Chondrocyte (in vitro differentiated cells): ENCODE results near the gene QSOX1. TPM values are rescaled to one million over a fixed set of nuclear protein-coding genes. Genes with fewer than 3 reads are reported as not detected.
A peak's percentile ranks its signal among the peaks of the same experiment; 100 is the strongest.

Experiments used
- DNase-seq: peaks from one replicate; pipeline ENCODE4 v3.0.0; 2021; ENCODE audit warnings: mixed read lengths, low spot score
- H3K27ac Mint-ChIP-seq: one replicate; pipeline ENCODE4 v1.8.0; 2021; ENCODE audit warnings: mild to moderate bottlenecking, moderate library complexity, mixed read lengths; ENCODE audit not compliant: unreplicated experiment
- H3K27me3 Mint-ChIP-seq: 2 replicates; pipeline ENCODE4 v1.8.0; 2021; ENCODE audit warnings: low read depth, mixed read lengths
- H3K36me3 Mint-ChIP-seq: 2 replicates; pipeline ENCODE4 v1.8.0; 2021; ENCODE audit warnings: low read depth, mixed read lengths
- H3K4me1 Mint-ChIP-seq: 2 replicates; pipeline ENCODE4 v1.8.0; 2021; ENCODE audit warnings: low read depth, mild to moderate bottlenecking, mixed read lengths
- H3K4me3 Mint-ChIP-seq: one replicate; pipeline ENCODE4 v1.8.0; 2021; ENCODE audit warnings: mild to moderate bottlenecking, moderate library complexity, mixed read lengths; ENCODE audit not compliant: unreplicated experiment
- H3K9me3 Mint-ChIP-seq: 2 replicates; pipeline ENCODE4 v1.8.0; 2021; ENCODE audit warnings: low read depth, mixed read lengths
- total RNA-seq: library from RNA; stranded (reverse); gene quantifications from 3 replicates; pipeline ENCODE4 v1.2.1, GENCODE V29; 2021
- TF ChIP-seq, protein P1 (sequence below): fragments of 200-600 bp; sonication (generic); IDR thresholded peaks from 2 replicates; pipeline ENCODE4 v1.5.0; 2021; ENCODE audit warnings: antibody characterized with exemption, mild to moderate bottlenecking, moderate library complexity

Gene QSOX1
- total RNA-seq, 1 donor from 2014 or later, result 232 TPM

DNA sequence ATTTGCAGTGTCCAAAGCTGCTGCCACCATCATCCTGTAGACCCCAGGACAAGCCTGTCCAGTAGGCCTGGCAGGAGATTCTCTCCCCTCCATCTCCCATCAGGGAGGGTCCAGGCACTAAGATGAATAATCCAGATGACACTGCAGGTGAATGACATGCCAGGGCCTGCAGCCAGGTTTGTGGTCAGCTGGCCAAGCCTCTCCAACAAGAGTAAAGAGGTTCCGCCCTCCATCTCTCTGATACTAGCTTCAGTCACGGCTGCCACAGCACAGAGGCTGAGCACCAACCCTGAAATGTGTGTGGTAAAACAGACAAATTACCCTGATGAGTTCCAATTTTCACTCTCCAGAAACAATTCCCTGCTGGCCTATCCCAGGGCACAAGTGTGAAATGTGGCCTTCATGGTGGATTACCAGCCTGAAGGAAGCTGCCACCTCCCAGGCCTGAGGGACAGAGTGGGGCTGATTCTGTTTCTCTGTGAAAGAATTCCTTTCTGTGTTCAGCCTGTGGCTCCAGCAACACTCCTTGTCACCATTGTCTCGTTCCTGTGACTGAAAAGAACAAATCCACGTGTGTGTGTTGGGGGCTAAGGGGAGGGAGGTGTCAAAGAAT lies 55.4 kb downstream of the QSOX1 start:
- Mint-ChIP-seq H3K9me3 (no peaks in the 10 kb centered on the region), H3K4me1 (no peaks in the 10 kb centered on the region), H3K27ac (no peak overlapping the region), H3K4me3 (no peak overlapping the region), H3K27me3 (no peaks in the 10 kb centered on the region), H3K36me3 (no peaks in the 10 kb centered on the region)
- peak; percentile 18 for DNase-seq
- TF ChIP-seq, protein P1, sequence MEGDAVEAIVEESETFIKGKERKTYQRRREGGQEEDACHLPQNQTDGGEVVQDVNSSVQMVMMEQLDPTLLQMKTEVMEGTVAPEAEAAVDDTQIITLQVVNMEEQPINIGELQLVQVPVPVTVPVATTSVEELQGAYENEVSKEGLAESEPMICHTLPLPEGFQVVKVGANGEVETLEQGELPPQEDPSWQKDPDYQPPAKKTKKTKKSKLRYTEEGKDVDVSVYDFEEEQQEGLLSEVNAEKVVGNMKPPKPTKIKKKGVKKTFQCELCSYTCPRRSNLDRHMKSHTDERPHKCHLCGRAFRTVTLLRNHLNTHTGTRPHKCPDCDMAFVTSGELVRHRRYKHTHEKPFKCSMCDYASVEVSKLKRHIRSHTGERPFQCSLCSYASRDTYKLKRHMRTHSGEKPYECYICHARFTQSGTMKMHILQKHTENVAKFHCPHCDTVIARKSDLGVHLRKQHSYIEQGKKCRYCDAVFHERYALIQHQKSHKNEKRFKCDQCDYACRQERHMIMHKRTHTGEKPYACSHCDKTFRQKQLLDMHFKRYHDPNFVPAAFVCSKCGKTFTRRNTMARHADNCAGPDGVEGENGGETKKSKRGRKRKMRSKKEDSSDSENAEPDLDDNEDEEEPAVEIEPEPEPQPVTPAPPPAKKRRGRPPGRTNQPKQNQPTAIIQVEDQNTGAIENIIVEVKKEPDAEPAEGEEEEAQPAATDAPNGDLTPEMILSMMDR, result no peak

DNA sequence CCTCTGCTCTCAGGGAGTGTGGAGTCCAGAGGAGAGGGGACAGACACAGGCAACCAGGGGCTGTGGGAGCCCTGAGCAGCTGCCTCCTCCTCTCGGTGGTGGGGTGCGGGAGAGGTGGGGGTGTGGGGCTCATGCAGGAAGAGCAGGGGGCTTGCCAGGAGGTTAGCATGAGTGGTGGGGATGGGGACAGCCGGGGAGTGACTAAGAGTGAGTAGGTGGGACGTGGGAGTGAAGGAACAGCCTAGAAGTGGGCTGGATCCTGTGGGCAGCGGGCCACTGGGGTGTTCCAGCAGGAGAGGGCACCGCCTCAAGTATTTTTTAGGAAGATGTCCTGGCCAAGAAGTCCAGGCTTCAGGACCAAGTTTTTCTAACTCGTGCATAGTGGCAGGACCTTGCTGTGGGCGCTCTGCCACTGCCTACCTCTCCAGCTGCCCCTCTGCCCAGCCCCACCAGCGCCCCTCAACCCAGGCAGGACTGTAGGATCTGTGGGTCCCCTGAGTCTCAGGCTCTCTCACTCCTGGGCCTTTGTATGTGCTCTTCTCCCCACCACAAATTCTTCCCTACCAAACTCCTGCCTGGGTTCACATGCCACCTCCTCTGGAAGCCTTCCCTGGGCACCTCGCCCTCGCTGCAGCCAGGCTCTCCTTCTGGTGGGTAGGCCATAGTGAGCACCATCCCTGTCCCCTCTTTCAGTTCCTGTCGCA lies 56.6 kb downstream of the QSOX1 start:
- peak; percentile 57 for DNase-seq

DNA sequence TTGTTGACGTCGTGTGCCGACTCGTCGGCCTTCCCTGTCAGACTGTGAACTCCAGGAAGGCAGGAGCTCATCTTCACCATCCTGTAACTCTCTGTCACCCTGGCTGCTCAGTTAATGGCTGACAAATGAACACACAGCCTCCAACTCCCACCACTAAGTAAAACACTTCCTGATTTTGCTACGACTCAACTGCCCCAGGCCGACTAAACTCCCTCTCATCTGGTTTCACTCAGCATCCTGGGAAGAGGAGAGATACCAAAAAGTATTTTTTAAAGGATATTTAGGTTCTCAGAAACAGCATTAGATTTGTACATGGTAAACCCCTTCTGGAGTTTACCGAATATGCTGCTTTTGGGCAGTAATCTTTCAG lies 57.2 kb downstream of the QSOX1 start:
- Mint-ChIP-seq H3K27ac (no peak overlapping the region), H3K9me3 (no peaks in the 10 kb centered on the region), H3K4me1 (no peaks in the 10 kb centered on the region), H3K36me3 (no peaks in the 10 kb centered on the region), H3K4me3 (no peak overlapping the region), H3K27me3 (no peaks in the 10 kb centered on the region)
- no peak for DNase-seq
- TF ChIP-seq, protein P1, result no peak

More for the DNA sequence above, 56.6 kb downstream of the QSOX1 start:
- no peaks in the 10 kb centered on the region for H3K27me3 Mint-ChIP-seq
- H3K27ac Mint-ChIP-seq, result no peak overlapping the region
- no peaks in the 10 kb centered on the region for H3K36me3 Mint-ChIP-seq
- no peaks in the 10 kb centered on the region for H3K4me1 Mint-ChIP-seq
- no peaks in the 10 kb centered on the region for H3K9me3 Mint-ChIP-seq
- H3K4me3 Mint-ChIP-seq, result no peak overlapping the region
- TF ChIP-seq, protein P1, result no peak

DNA sequence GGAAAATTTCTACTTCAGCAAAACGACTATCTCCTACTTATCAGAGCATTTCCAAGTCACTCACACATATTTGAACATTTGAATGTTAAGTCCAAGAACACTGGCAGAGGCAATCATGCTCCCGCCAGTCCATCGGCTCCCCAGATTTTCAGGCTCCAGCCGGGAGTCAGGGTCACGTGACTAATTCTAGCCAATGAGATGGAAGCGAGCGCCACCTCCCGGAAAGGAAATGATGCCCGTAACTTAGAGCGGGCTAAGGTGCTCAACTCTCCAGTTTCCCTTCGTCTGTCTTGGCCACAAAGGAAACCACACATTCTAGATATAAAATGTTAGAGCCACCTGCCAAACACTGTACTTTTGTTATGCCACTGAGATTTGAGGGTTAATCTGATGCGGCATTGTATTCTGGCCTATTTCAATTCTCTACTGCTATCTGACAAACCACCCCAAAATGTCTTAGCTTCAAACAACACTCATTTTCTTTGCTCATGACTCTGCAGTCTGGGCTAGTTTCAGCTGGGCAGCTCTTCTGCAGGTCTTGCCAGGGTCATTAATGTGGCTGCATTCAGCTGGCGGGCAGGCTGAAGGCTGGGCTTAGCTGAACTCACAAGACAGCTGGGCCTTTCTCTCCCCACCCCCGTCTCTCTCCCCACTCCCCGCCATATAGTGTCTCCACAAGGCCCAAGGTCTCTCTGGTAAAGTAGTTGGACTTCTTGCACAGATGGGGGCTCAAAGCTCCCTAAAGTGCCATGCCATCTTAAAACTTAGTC lies 58.9 kb downstream of the QSOX1 start:
- Mint-ChIP-seq H3K4me1 (no peaks in the 10 kb centered on the region), H3K27ac (no peak overlapping the region), H3K36me3 (no peaks in the 10 kb centered on the region), H3K9me3 (no peaks in the 10 kb centered on the region), H3K27me3 (no peaks in the 10 kb centered on the region), H3K4me3 (no peak overlapping the region)
- peak; percentile 42 for DNase-seq
- TF ChIP-seq, protein P1, result peak; percentile 13

DNA sequence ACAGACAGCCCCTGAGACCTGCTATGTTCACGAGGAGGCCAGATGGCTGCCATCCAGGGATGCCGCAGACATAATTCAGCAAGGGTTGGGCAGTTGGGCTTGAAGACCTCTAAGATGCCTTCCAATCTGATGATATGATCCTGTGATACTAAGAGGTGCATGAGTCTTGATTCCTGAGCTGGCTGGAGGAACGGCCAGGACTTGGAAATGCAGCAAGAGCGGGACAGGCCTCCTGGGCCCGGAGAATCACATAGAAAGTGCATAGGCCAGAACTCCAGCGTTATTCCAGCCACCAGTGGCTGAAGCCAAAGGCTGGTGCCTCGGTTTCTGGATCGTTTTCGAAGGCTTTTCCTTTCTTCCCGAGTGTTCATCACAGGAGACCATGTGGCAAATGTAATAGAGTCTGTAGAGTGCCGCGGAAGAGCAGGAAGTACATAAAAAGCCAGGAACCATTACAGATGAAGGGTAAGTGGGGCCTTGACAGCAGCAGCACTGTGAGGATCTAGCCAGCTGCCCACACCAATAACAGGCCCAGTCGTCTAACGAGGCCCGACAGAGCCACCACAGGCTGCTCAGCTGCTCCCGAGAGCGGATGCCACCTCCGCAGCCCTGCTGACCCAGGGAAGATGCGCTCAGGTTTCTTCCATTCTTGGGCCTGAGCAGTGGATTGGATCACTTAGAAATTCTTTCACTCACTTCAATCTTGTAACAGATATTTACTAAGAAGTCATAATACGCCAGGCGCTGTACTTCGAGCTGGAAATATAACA lies 61.4 kb downstream of the QSOX1 start:
- Mint-ChIP-seq H3K36me3 (no peaks in the 10 kb centered on the region), H3K4me3 (no peak overlapping the region), H3K9me3 (no peaks in the 10 kb centered on the region), H3K27ac (no peak overlapping the region), H3K27me3 (peaks cover 2% of the 10 kb centered on the region), H3K4me1 (no peaks in the 10 kb centered on the region)
- no peak for DNase-seq
- TF ChIP-seq, protein P1, result no peak
